Fibroblast of villous mesenchyme (primary cell): ENCODE data around the gene SLC25A23. TPM values are rescaled to one million over a fixed set of nuclear protein-coding genes. Genes with fewer than 3 reads are reported as not detected.
A peak's percentile ranks its signal among the peaks of the same experiment; 100 is the strongest.

Source experiments
- DNase-seq: peaks from one replicate; pipeline ENCODE4 v3.0.0-alpha.2; 2010; ENCODE audit warnings: low read depth
- H3K4me3 ChIP-seq: 2 replicates; pipeline ENCODE4 v1.5.1; 2011; ENCODE audit warnings: low read depth, mild to moderate bottlenecking, low read length
- CTCF ChIP-seq: IDR thresholded peaks from 2 replicates; pipeline ENCODE4 v1.5.1; 2012; ENCODE audit warnings: low read depth, mild to moderate bottlenecking, low read length; ENCODE audit not compliant: insufficient read depth
- total RNA-seq: library from RNA; depleted of rRNA; stranded (reverse); fragments of >200 nt; gene quantifications from 2 replicates; pipeline ENCODE4 v1.2.3, GENCODE V29; 2012

The SLC25A23 gene
- total RNA-seq, 1 donor, result 33.2 TPM

DNA sequence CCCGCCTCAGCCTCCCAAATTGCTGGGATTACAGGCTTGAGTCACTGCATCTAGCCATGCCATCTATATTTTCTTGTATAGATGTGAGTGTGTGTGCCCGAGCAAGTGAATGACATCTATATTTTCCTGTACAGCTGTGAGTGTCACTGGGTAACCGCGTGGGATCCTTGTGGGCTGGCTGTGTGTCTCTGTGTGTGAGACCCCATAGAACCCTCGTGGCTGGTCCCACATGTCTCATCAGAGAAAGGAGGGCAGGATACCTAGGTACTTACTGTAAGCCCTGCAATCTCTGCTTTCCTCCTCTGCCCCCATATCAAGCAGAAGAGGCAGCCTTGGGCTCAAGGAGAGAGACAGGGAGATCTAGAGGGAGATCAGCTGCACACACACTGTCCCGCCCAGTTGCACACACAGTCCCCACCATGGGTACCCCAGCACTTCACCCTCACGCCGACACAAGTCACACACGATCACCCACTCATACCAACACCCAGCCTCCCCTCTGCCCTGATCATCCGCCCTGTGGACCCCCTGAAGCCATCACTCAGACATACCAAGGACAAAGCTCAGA, 21.3 kb upstream of the SLC25A23 start:
- H3K4me3 ChIP-seq, result no peak overlapping the region
- no peak for DNase-seq
- TF ChIP-seq CTCF, result no peak

- H3K4me3 ChIP-seq, result no peak overlapping the region
- TF ChIP-seq CTCF, result no peak
- DNase-seq, result no peak
These were observed 20.3 kb upstream of the SLC25A23 start for GRCh38 chr19:6479836-6480398.

- DNase-seq, result no peak
- TF ChIP-seq CTCF, result no peak
- H3K4me3 ChIP-seq, result no peak overlapping the region
These were observed 19.2 kb upstream of the SLC25A23 start for GRCh38 chr19:6478815-6479214.

DNA sequence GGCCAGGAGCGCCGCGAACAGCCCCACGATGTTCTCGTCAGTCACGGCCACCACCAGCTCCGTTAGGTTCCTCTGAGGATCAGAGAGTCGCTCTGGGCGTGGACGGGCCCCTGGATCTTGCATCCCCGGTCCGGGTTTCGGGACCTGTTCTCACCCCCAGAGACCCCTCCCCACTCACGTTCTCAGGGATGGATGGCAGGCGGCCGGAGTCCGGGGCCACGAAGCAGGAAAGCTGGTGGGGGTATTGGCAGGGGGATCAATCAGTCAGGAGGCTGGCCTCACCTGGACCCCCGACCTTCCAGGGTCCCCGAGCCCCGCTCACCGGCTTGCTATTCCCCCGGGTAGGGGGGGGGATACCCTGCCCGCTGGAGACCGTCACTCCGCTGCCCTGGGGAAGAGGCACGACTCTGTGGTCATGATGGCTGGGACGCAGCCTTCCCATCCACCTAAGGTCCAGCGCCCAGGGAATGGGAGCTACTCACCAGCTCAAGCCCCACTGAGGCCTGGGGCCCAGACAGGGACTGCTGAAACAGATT, 17.4 kb upstream of the SLC25A23 start:
- DNase-seq, result no peak
- no peak for TF ChIP-seq CTCF
- no peak overlapping the region for H3K4me3 ChIP-seq

- peak; percentile 11 for DNase-seq
- no peak for TF ChIP-seq CTCF
- no peak overlapping the region for H3K4me3 ChIP-seq
These were observed 16.7 kb upstream of the SLC25A23 start for GRCh38 chr19:6476155-6476895.

DNA sequence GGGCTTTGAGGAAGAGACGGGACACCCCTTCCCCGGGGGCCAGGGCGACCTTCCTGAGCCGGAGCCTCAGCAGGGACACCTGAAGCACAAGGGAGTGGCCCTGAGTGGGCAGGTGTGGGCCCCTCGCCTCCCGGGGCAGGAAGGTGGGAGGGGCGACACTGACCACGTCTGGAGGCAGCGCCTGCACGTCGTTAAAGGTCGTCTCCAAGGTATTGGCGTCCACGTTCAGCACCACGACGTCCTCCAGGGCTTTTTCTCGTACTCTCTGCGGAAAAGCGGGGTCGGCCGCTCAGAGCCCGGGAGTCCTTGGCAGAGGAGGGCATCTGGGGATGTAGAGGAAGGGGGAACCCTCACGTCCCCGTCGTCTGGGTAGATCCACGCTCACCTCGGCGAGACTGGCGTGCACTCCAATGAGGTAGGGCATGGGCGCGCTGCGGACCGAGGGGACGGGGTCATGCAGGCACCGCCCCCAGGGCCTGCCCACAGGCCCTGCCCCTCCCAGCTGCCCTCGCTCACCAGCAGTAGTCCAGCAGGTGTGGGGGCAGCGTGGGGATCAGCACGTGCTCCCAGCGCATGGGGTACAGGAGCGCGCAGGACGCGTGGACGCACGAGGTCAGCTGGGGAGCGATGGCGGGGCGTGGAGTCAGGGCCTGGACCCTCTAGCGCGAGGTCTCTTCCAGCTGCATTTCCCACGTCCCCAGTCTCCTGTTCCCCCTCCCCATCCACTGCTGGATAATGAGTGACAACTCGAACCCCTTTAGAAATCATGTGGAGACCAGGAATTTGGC, 15.9 kb upstream of the SLC25A23 start:
- H3K4me3 ChIP-seq, result no peak overlapping the region
- no peak for TF ChIP-seq CTCF

More for the DNA sequence above, 15.9 kb upstream of the SLC25A23 start:
- DNase-seq, result no peak
